Fibroblast of the aortic adventitia (primary cell): ENCODE data around the gene OSBPL3. TPM values are rescaled to one million over a fixed set of nuclear protein-coding genes. Genes with fewer than 3 reads are reported as not detected.

ENCODE experiments used
- DNase-seq: peaks from one replicate; pipeline ENCODE4 v3.0.0-alpha.2; 2010; ENCODE audit warnings: low read depth
- H3K4me3 ChIP-seq: 2 replicates; pipeline ENCODE4 v1.5.1; 2011; ENCODE audit warnings: low read depth, mild to moderate bottlenecking, control low read depth, low read length, moderate library complexity
- total RNA-seq: library from RNA; depleted of rRNA; stranded (reverse); fragments of >200 nt; gene quantifications from 2 replicates; pipeline ENCODE4 v1.2.3, GENCODE V29; 2012; ENCODE audit warnings: low replicate concordance
- TF ChIP-seq, protein P1 (sequence below): IDR thresholded peaks from 2 replicates; pipeline ENCODE4 v1.5.1; 2011; ENCODE audit warnings: mild to moderate bottlenecking, low read length, control low read depth, inconsistent platforms; ENCODE audit not compliant: insufficient read depth

OSBPL3 gene
- total RNA-seq, 1 donor = 46.0 TPM

DNA sequence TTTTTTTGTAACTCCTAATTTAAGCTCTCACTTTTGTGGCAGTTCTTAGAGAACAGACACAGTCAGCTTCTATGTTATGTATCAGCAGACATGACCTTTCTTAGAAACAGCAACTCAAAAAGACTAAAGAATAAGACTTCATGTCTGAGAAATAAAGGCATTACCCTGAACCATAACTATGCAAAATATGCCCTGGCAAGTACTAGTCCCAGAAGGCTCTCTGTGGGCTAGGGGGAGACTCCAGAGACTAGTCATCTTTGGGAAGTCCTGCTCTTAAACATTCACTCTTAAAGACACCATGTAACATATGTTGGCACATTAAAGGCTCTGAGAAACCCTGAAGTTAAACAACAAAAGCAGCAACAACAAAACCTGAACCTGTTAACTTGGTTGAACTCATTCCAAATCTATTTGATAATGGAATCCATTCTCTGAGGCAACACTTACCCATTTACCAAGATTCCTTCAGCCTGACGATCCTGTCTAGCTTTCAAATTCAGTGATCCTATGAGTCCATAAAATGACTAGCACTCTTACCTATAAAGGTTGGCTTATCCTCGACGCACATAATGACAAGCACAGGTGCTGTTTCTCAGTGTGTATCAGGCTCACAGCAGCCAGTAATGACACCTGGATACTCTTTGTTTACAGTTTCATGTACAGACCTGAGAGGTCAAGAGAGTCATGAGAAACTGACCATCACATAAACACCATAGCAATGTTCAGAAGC is 62.3 kb downstream of the OSBPL3 start:
- TF ChIP-seq, protein P1, sequence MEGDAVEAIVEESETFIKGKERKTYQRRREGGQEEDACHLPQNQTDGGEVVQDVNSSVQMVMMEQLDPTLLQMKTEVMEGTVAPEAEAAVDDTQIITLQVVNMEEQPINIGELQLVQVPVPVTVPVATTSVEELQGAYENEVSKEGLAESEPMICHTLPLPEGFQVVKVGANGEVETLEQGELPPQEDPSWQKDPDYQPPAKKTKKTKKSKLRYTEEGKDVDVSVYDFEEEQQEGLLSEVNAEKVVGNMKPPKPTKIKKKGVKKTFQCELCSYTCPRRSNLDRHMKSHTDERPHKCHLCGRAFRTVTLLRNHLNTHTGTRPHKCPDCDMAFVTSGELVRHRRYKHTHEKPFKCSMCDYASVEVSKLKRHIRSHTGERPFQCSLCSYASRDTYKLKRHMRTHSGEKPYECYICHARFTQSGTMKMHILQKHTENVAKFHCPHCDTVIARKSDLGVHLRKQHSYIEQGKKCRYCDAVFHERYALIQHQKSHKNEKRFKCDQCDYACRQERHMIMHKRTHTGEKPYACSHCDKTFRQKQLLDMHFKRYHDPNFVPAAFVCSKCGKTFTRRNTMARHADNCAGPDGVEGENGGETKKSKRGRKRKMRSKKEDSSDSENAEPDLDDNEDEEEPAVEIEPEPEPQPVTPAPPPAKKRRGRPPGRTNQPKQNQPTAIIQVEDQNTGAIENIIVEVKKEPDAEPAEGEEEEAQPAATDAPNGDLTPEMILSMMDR = no peak
- DNase-seq = peak; percentile 89
- no peak overlapping the region for H3K4me3 ChIP-seq

DNA sequence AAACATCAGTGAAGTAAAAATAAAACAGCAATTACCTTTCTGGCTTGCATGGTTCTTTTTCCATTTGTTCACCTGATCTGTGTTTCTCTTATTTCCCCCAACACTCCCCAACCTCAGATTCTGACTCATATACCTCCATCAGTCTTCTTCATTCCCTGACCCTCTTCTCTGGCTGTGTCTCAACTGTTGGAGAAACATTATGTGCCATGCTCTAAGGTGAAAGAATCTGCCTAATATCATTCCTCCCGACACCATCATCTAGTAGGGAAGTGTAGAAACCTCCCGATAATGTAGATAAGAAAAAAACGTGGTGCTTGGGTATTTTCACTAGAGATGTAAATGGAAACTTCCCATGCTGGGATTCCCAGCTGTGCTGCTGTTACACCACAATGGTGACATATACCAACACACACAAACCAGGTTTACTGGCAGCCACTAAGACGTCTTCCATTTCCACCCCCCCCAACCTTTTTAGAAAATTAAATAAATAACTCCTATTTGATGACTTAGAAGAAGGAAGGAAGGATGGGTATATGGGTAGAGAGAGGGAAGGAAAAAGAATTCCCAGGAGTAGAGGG is 63.4 kb downstream of the OSBPL3 start:
- peak; percentile 29 for DNase-seq
- no peak overlapping the region for H3K4me3 ChIP-seq
- TF ChIP-seq, protein P1 = no peak

DNA sequence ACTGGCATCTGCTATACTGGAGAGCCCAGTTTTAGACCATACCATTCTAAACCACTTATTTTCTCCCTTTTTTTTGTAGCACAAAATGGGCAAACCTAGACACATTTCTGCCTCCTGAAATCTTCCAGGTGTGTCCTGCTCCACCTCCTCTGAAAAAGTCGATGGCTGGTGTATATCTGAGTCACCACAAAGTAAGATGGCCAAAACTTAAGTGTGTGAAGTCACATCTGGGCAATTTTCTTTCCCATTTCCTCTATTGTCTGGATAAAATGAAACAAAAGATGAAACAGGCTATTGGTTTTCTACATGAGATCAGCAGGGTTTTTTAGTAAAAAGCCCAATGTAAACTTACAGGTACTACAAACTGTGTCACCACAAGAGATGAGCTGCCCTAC is 65.5 kb downstream of the OSBPL3 start:
- H3K4me3 ChIP-seq = no peak overlapping the region
- no peak for DNase-seq
- TF ChIP-seq, protein P1 = no peak

DNA sequence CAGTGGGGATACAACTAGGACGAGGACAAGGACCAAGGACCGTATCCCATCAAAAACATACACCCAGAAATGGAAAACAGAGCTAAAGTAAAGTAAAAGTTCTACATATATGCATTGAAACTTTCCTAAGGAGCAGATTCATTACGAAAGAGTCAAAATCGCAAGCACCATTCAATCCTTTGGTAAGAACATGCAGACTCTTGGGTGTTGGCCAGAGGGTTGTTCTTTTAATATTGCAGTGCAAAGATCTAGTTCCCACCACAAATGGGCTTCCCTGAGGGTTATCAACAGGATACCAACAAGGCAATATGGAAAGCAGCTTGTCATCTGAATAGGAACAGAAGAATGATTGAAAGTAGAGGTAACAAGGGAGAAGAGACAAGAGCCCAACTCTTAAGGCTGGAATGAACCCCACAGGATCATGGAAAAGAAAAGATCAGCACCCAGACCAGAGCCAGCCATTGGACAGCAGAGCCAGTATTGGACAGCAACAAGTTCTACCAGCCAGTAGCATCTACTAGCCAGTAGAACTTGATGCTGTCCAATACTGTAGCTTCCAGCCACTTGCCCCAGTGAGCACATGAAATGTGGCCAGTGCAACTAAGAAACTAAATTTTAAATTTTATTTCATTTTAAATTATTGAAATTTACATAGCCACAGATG is 66.0 kb downstream of the OSBPL3 start:
- TF ChIP-seq, protein P1 = no peak
- no peak for DNase-seq
- no peak overlapping the region for H3K4me3 ChIP-seq

DNA sequence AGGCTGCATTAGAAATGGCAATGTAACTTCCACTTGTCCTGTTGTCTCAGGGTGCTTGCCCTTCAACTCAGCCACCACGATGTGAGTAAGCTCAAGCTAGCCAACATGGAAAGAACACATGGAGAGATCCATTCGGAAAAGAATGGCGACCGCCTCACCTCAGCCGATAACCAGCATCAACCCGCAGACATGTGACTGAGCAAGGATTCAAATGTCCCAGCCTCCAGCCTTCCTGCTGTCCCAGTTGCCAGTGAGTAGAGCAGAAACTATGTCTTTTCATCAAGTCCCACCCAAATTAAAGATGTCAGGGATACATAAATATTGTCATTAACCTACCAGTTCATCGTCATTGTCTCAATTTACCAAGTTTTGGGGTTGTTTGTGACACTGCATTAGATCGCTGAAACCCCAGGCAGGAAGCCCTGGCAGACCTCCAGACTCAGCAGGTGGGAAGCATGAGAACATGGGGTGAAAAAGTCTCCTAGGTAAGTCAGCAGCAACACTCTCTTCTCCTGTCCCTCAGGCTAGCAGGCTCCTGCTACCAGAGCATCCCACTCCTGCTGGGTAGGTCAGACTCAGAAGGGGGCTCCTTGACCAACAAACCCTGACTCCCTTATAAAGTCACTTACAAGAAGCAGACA is 67.0 kb downstream of the OSBPL3 start:
- DNase-seq = no peak
- TF ChIP-seq, protein P1 = no peak
- H3K4me3 ChIP-seq = no peak overlapping the region

DNA sequence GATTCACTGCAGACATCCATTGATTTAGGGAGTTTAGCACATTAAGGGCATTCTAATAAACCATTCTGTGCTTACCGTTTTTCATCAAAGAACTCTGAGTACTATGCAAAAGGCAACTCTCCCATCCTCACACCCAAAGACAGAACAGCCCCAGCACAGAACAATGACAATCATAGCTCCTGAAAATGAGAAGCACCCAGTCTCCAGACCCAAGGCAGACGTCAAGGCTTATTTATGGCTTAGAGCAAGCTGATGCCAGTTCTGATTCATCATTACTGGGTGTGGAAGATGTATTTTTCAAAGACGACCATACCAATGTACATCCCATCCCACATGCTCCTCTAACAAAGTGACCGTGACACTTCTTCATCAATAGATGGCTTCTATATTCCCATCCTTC is 67.6 kb downstream of the OSBPL3 start:
- TF ChIP-seq, protein P1 = no peak
- no peak for DNase-seq
- H3K4me3 ChIP-seq = no peak overlapping the region
